Fibroblast of mammary gland (primary cell): Measurements from ENCODE around the gene TBX4.

Experiments used
- DNase-seq: peaks from one replicate; pipeline ENCODE4 v3.0.0-alpha.2; 2010; ENCODE audit warnings: low read depth
- H3K4me3 ChIP-seq: 2 replicates; pipeline ENCODE4 v1.5.1; 2011; ENCODE audit warnings: low read depth, mild to moderate bottlenecking, low read length, moderate library complexity; ENCODE audit not compliant: control insufficient read depth
- TF ChIP-seq, protein P1 (sequence below): conservative IDR thresholded peaks from 2 replicates; pipeline ENCODE4 v1.5.1; 2011; ENCODE audit warnings: low read depth, low read length, inconsistent platforms; ENCODE audit not compliant: control insufficient read depth, insufficient read depth

The TBX4 gene

GRCh38 chr17:61469474-61469873 lies 17.3 kb downstream of the TBX4 start:
- DNase-seq, result no peak
- TF ChIP-seq, protein P1, sequence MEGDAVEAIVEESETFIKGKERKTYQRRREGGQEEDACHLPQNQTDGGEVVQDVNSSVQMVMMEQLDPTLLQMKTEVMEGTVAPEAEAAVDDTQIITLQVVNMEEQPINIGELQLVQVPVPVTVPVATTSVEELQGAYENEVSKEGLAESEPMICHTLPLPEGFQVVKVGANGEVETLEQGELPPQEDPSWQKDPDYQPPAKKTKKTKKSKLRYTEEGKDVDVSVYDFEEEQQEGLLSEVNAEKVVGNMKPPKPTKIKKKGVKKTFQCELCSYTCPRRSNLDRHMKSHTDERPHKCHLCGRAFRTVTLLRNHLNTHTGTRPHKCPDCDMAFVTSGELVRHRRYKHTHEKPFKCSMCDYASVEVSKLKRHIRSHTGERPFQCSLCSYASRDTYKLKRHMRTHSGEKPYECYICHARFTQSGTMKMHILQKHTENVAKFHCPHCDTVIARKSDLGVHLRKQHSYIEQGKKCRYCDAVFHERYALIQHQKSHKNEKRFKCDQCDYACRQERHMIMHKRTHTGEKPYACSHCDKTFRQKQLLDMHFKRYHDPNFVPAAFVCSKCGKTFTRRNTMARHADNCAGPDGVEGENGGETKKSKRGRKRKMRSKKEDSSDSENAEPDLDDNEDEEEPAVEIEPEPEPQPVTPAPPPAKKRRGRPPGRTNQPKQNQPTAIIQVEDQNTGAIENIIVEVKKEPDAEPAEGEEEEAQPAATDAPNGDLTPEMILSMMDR, result no peak
- no peak overlapping the region for H3K4me3 ChIP-seq

- DNase-seq, result no peak
- TF ChIP-seq, protein P1, result no peak
Measured at GRCh38 chr17:61469949-61470348, 17.7 kb downstream of the TBX4 start.

DNA sequence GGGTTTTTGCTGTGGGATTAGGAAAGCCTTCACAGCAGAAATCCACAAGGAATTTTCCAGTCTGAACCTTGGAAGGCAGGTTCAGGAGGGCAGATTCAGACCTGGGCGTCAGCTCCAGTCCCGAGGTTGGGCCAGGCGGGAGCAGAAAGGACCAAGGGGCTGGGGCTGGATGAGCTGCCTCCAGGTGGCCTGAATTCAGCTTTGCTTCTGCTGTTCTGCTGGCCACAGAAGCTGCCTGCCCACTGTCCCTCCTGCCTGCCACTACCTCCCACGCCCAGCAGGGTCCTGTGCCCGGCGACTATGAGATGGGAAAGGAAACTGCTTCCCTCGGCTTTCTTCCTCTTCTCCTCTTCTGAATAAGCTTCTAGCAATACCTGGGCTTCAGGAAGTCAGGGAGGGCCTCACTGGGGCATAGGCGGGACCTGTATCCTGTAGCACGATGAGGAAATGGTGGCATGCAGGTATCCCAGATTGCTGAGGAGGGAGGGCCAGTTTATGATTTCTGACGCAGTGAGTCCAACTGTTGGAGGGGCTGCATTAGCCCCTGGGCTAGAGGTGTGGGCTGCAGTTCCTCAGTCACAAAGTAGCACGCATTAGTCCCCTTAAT lies 18.4 kb downstream of the TBX4 start:
- DNase-seq, result no peak
- H3K4me3 ChIP-seq, result no peak overlapping the region
- TF ChIP-seq, protein P1, result no peak

More at GRCh38 chr17:61469949-61470348, 17.7 kb downstream of the TBX4 start:
- H3K4me3 ChIP-seq, result no peak overlapping the region

DNA sequence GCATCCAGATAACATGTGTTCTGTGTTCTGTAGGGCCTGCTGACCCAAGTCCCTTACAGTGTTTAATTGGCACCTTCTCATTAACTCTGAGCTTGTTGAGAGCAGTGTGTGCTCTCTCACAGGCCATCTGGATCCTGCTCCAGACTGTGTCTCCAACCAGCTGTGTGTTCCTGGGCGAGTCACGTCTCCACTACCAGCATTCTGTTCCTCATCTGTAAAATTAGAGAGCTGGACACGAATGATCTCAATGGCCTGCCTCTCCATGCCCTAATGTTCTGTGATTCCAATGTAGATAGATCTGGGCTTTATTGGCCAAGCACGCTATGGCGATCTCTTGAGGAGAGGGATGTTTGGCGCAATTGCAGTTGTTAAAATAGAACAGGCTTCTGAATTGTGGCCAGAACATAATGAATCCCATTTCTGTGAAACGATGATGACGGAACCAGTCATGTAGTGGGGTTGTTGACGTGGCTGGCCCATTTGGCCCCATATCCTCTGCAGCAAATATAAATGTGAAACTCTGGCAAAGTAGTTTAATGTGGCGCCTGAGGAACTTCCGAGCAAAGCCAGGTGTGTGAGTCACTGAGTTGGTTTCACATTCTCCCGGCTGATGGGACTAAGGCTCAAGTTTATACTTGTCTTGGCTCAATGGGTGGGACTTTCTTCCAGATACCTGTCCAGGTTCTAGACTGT lies 22.2 kb downstream of the TBX4 start:
- no peak overlapping the region for H3K4me3 ChIP-seq
- DNase-seq, result peak; percentile 88
- TF ChIP-seq, protein P1, result no peak

DNA sequence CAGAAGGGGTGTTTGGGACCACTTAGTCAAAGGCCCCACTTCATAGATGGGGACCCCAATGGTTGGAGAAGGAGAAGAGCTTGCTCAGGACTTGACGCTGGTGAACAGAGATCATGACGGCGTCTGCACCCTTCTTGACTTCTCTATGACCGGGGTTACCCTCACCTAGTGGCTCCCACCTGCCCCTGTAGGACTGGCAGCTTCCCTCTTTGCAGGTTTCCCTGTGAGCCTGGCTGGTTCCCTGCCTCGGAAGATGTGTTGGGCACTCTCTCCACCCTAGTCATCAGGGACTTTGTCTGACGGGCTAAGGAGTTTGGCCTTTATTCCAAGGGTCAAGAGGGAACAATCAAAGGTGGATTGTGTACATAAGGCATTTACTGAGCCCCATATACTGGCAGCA lies 22.7 kb downstream of the TBX4 start:
- DNase-seq, result no peak
- TF ChIP-seq, protein P1, result no peak
- H3K4me3 ChIP-seq, result no peak overlapping the region

DNA sequence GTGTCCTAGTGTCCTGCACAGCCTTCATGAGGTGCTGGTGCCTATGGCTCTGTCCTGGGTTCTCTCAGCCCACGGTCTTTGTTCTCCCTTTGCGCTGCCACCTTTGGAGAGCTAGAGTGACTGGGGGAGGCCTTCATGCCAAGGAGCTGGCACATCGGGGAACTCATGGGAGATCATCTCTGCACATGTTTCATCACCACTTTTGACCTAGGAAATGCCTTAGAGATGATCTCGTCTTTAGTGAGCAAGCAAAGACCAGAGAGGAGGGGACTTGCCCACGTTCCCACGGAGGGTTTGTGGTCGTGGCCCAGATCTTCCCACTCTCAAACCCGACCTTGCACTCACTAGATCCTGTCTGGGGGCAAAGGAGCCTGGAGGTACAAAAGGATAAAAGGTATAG lies 23.5 kb downstream of the TBX4 start:
- TF ChIP-seq, protein P1, result no peak
- peak; percentile 59 for DNase-seq
- H3K4me3 ChIP-seq, result no peak overlapping the region
